ENCODE measurements around the gene TCAIM.

Gene TCAIM

GRCh38 chr3:44444896-44445691 lies 106.5 kb downstream of the TCAIM start:
- DNase-seq (ENCODE audit: low read depth in 3 of 3) = no peak

- DNase-seq (ENCODE audit: low read depth in 3 of 3) = no peak
These were observed 107.2 kb downstream of the TCAIM start for GRCh38 chr3:44445786-44446185.

- no peak for DNase-seq (ENCODE audit: low read depth in 3 of 3)
These were observed 108.4 kb downstream of the TCAIM start for GRCh38 chr3:44446929-44447328.

GRCh38 chr3:44451441-44451840 lies 112.9 kb downstream of the TCAIM start:
- DNase-seq (ENCODE audit: low read depth in 3 of 3) = no peak

GRCh38 chr3:44454258-44454657 lies 115.7 kb downstream of the TCAIM start:
- no peak for DNase-seq (ENCODE audit: low read depth in 3 of 3)

- no peak for DNase-seq (ENCODE audit: low read depth in 3 of 3)
These were observed 116.8 kb downstream of the TCAIM start for GRCh38 chr3:44455318-44455717.
